ENCODE measurements around the gene PDE6G. TPM values are rescaled to one million over a fixed set of nuclear protein-coding genes. Genes with fewer than 3 reads are reported as not detected.
"Not testable (repeated sequence)": the region's sequence is repeated elsewhere in the genome, so short reads cannot be mapped to it uniquely, and the experiment has no call there.

PDE6G gene
- total RNA-seq, 1 experiment from 2014 or later: not detected

GRCh38 chr17:81644496-81644895 is 11.8 kb downstream of the PDE6G start:
- no peak overlapping the region for H3K4me3 ChIP-seq
- no peaks in the 10 kb centered on the region for H3K36me3 ChIP-seq
- no peak overlapping the region for H3K27ac ChIP-seq
- DNase-seq (ENCODE audit: low read depth in 1 of 2, low spot score in 2 of 2): no peak
- H3K9me3 ChIP-seq (replicated peaks): peaks cover 17% of the 10 kb centered on the region
- H3K4me1 ChIP-seq (replicated peaks): peaks cover 16% of the 10 kb centered on the region
- H3K27me3 ChIP-seq (replicated peaks): peaks cover 32% of the 10 kb centered on the region

GRCh38 chr17:81641825-81642489 is 14.4 kb downstream of the PDE6G start:
- no peak overlapping the region for H3K27ac ChIP-seq
- H3K27me3 ChIP-seq (replicated peaks): peaks cover 9% of the 10 kb centered on the region
- no peaks in the 10 kb centered on the region; the same call in 1 of the 2 replicates for H3K9me3 ChIP-seq (replicated peaks)
- peak; percentile 35 to 75 for DNase-seq (ENCODE audit: low read depth in 1 of 2, low spot score in 2 of 2)
- no peaks in the 10 kb centered on the region for H3K36me3 ChIP-seq
- peaks cover 9% of the 10 kb centered on the region for H3K4me1 ChIP-seq (replicated peaks)
- no peak overlapping the region for H3K4me3 ChIP-seq

- Histone ChIP-seq H3K36me3 (peaks cover 19% of the 10 kb centered on the region), H3K4me1 (replicated peaks) (peaks cover 19% of the 10 kb centered on the region), H3K27ac (no peak overlapping the region), H3K9me3 (replicated peaks) (no peaks in the 10 kb centered on the region; the same call in 1 of the 2 replicates), H3K27me3 (replicated peaks) (no peaks in the 10 kb centered on the region), H3K4me3 (no peak overlapping the region)
- no peak for DNase-seq (ENCODE audit: low read depth in 1 of 2, low spot score in 2 of 2)
Measured at GRCh38 chr17:81640011-81640410, 16.3 kb downstream of the PDE6G start.

DNA sequence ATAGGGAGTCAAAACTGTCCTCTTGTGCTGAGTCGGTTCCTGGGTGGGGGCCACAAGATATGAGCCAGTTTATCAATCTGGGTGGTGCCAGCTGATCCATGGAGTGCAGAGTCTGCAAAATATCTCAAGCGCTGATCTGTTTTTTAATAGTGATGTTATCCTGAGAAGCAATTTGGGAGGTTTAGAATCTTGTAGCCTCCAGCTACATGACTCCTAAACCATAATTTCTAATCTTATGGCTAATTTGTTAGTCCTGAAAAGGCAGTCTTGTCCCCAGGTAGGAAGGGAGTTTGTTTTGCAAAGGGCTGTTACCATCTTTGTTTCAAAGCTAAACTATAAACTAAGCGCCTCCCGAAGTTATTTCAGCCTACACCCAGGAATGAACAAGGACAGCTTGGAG is 17.7 kb downstream of the PDE6G start:
- H3K4me3 ChIP-seq: no peak overlapping the region

DNA sequence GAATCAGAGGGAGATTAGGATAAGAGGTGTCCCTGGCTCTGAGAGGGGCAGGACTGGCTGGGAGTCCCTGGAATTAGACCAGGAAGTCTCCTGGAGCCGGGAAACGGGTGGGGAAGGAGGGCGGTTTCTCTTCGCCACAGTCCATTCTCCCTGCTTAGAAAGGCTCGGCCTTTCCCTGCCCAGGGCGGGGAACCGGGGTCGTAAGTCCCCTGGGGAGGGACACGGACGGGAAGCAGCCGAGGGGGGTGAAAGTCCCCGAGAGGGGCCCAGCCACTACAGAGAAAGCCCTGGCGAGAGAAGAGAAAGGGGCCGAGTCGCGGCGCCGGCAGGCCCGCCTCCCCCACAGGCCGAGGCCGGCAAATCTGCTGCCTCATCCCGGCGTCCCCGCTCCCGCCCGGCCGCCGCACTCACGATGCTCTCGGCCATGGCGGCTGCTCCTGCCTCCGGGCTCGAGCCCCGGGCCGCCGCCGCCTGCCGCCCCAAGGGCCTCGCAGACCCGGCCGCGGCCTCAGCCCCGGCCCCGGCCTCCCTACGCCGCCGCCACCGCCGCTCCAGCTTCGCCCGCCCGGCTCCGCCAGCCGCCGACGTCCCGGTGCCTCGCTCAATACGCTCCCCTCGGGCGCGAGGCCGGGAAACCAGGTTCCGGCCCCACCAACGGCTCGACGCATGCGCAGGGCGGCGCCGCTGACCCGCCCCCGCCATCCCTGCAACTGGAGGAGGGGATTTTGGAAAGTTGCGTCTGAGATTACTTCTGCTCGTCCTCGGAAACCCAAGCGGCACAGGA is 19.6 kb downstream of the PDE6G start, which contains the start of the genes NPLOC4 and TSPAN10:
Gene NPLOC4, minus strand, starts transcription at position 608 of the 784 bp plus-strand sequence. Its CDS starts 182 bp downstream, at position 426.
Gene TSPAN10, plus strand, starts transcription at position 692 of the 784 bp plus-strand sequence. CDS start 5,217 bp downstream, outside the sequence.
- peaks cover 45% of the 10 kb centered on the region for H3K36me3 ChIP-seq
- peak within 1 kb of the TSS; percentile 94 for H3K4me3 ChIP-seq
- H3K4me1 ChIP-seq (replicated peaks): peaks cover 10% of the 10 kb centered on the region
- peak; percentile 88 to 92 for DNase-seq (ENCODE audit: low read depth in 1 of 2, low spot score in 2 of 2)
- no peaks in the 10 kb centered on the region for H3K9me3 ChIP-seq (replicated peaks)
- no peaks in the 10 kb centered on the region for H3K27me3 ChIP-seq (replicated peaks)
- H3K27ac ChIP-seq: peak within 1 kb of the TSS; percentile 85

More for the DNA sequence above, 17.7 kb downstream of the PDE6G start:
- no peak overlapping the region for H3K27ac ChIP-seq
- no peaks in the 10 kb centered on the region for H3K27me3 ChIP-seq (replicated peaks)
- H3K36me3 ChIP-seq: peaks cover 30% of the 10 kb centered on the region
- peaks cover 19% of the 10 kb centered on the region for H3K4me1 ChIP-seq (replicated peaks)
- no peak for DNase-seq (ENCODE audit: low read depth in 1 of 2, low spot score in 2 of 2)
- H3K9me3 ChIP-seq (replicated peaks): no peaks in the 10 kb centered on the region

DNA sequence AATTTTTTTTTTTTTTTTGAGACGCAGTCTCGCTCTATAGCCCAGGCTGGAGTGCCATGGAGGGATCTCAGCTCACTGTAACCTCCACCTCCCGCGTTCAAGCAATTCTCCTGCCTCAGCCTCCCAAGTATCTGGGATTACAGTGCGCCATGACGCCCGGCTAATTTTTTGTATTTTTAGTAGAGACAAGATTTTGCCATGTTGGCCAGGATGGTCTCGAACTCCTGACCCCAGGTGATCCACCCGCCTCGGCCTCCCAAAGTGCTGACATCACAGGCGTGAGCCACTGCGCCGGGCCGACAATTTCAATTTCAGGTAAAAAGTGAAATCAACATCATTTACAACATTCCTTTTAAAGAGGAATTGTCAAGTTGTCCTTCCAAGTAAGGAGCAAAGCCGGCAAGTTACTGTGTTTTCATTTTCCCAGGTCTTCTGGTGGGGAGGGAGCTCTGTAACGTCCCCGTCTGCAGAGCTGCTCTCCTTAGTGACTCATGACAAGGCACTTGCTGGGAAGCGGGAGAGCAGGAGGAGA is 20.3 kb downstream of the PDE6G start:
- no peak for DNase-seq (ENCODE audit: low read depth in 1 of 2, low spot score in 2 of 2)
- H3K36me3 ChIP-seq: peaks cover 48% of the 10 kb centered on the region
- peak overlapping the region; percentile 85 for H3K27ac ChIP-seq
- no peaks in the 10 kb centered on the region for H3K27me3 ChIP-seq (replicated peaks)
- peak overlapping the region; percentile 94 for H3K4me3 ChIP-seq
- no peaks in the 10 kb centered on the region for H3K9me3 ChIP-seq (replicated peaks)
- H3K4me1 ChIP-seq (replicated peaks): peaks cover 10% of the 10 kb centered on the region

GRCh38 chr17:81635431-81635830 is 20.9 kb downstream of the PDE6G start:
- H3K9me3 ChIP-seq (replicated peaks): no peaks in the 10 kb centered on the region
- no peak for DNase-seq (ENCODE audit: low read depth in 1 of 2, low spot score in 2 of 2)
- peaks cover 54% of the 10 kb centered on the region for H3K36me3 ChIP-seq
- H3K4me1 ChIP-seq (replicated peaks): peaks cover 10% of the 10 kb centered on the region
- no peaks in the 10 kb centered on the region for H3K27me3 ChIP-seq (replicated peaks)
- no peak overlapping the region for H3K27ac ChIP-seq
- peak overlapping the region; percentile 94 for H3K4me3 ChIP-seq

GRCh38 chr17:81631482-81631881 is 24.9 kb downstream of the PDE6G start:
- H3K36me3 ChIP-seq: peaks cover 89% of the 10 kb centered on the region
- H3K27me3 ChIP-seq (replicated peaks): no peaks in the 10 kb centered on the region
- DNase-seq (ENCODE audit: low read depth in 1 of 2, low spot score in 2 of 2): no peak
- H3K9me3 ChIP-seq (replicated peaks): no peaks in the 10 kb centered on the region
- H3K27ac ChIP-seq: no peak overlapping the region
- peaks cover 10% of the 10 kb centered on the region for H3K4me1 ChIP-seq (replicated peaks)
- H3K4me3 ChIP-seq: no peak overlapping the region

DNA sequence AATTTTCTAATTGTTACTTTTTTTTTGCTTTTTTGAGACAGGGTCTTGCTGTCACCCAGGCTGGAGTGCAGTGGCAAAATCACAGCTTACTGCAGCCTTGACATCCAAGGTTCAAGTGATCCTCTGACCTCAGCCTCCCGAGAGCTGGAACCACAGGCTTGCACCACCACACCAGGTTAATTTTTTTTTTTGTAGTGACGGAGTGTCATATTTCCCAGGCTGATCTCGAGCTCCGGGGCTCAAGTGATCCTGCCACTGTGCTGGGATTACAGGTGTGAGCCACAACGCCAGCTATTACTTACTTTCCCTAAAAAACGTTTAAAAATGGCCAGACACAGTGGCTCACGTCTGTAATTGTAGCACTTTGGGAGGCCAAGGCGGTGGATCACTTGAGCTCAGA is 26.1 kb downstream of the PDE6G start:
- Histone ChIP-seq H3K36me3 (peaks cover 89% of the 10 kb centered on the region), H3K27me3 (replicated peaks) (no peaks in the 10 kb centered on the region), H3K4me3 (no peak overlapping the region), H3K27ac (no peak overlapping the region), H3K4me1 (replicated peaks) (peaks cover under 1% of the 10 kb centered on the region), H3K9me3 (replicated peaks) (no peaks in the 10 kb centered on the region)
- DNase-seq (ENCODE audit: low read depth in 1 of 2, low spot score in 2 of 2): no peak

GRCh38 chr17:81621494-81622130 is 34.7 kb downstream of the PDE6G start:
- no peak overlapping the region for H3K27ac ChIP-seq
- H3K4me3 ChIP-seq: no peak overlapping the region

GRCh38 chr17:81618307-81618706 is 38.0 kb downstream of the PDE6G start:
- not testable (repeated sequence) for H3K27me3 ChIP-seq (replicated peaks); H3K4me1 ChIP-seq (replicated peaks); H3K9me3 ChIP-seq (replicated peaks); DNase-seq (ENCODE audit: low read depth in 1 of 2, low spot score in 2 of 2); H3K4me3 ChIP-seq; H3K27ac ChIP-seq
- H3K36me3 ChIP-seq: peaks cover 88% of the 10 kb centered on the region

More at GRCh38 chr17:81621494-81622130, 34.7 kb downstream of the PDE6G start:
- Histone ChIP-seq H3K4me1 (replicated peaks) (no peaks in the 10 kb centered on the region), H3K9me3 (replicated peaks) (no peaks in the 10 kb centered on the region), H3K36me3 (peaks cover 89% of the 10 kb centered on the region), H3K27me3 (replicated peaks) (no peaks in the 10 kb centered on the region)
- DNase-seq (ENCODE audit: low read depth in 1 of 2, low spot score in 2 of 2): no peak

GRCh38 chr17:81616877-81617276 is 39.5 kb downstream of the PDE6G start:
- no peaks in the 10 kb centered on the region for H3K27me3 ChIP-seq (replicated peaks)
- no peak overlapping the region for H3K27ac ChIP-seq
- DNase-seq (ENCODE audit: low read depth in 1 of 2, low spot score in 2 of 2): no peak
- peaks cover 89% of the 10 kb centered on the region for H3K36me3 ChIP-seq
- H3K9me3 ChIP-seq (replicated peaks): no peaks in the 10 kb centered on the region
- H3K4me1 ChIP-seq (replicated peaks): no peaks in the 10 kb centered on the region
- no peak overlapping the region for H3K4me3 ChIP-seq

DNA sequence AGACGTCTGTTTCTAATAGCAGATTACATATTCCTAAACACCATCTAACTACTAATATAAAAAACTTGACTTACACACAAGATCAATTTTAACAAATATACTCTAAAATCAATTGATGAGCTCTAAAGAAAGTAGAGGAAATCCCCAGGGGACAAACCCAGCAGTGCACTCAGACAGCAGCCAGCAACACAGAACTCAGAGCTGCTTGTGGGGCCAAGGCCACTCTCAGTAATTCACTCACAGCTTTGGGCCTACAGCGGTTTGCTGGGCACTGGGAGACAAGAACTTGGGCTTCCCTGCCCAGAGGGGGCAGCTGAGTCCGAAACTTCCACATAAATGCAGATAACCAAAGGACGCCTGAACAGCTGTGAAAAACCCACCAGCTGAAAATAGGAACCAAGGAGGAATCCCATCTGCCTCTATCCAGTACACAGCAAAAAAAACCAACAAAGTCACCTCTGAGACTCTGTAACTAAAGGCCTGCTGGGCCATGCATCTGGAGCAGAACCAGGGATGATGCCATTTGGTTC is 40.9 kb downstream of the PDE6G start:
- Histone ChIP-seq H3K4me1 (replicated peaks) (no peaks in the 10 kb centered on the region), H3K36me3 (peaks cover 85% of the 10 kb centered on the region), H3K27me3 (replicated peaks) (no peaks in the 10 kb centered on the region), H3K27ac (no peak overlapping the region), H3K4me3 (no peak overlapping the region), H3K9me3 (replicated peaks) (no peaks in the 10 kb centered on the region)
- no peak for DNase-seq (ENCODE audit: low read depth in 1 of 2, low spot score in 2 of 2)

Measured in SJSA1 (cell line).